ENCODE results near the gene SESN1. TPM values are rescaled to one million over a fixed set of nuclear protein-coding genes. Genes with fewer than 3 reads are reported as not detected.

The SESN1 gene
- total RNA-seq, 1 donor from 2014 or later = 28.9 TPM

GRCh38 chr6:109025639-109026038 is 69.0 kb downstream of the SESN1 start:
- Mint-ChIP-seq H3K27ac (no peak overlapping the region), H3K9me3 (peaks cover 14% of the 10 kb centered on the region), H3K36me3 (peaks cover 12% of the 10 kb centered on the region), H3K27me3 (ENCODE audit: low read depth) (no peaks in the 10 kb centered on the region), H3K4me3 (no peak overlapping the region), H3K4me1 (peaks cover 7% of the 10 kb centered on the region)
- DNase-seq (ENCODE audit: low spot score in 2 of 2, unreplicated experiment in 2 of 2) = no peak
- TF ChIP-seq CTCF (IDR thresholded peaks at IDR 0.05; ENCODE audit: unreplicated experiment) = no peak

GRCh38 chr6:109024784-109025183 is 69.9 kb downstream of the SESN1 start:
- Mint-ChIP-seq H3K4me3 (no peak overlapping the region), H3K27me3 (ENCODE audit: low read depth) (no peaks in the 10 kb centered on the region), H3K4me1 (peaks cover 12% of the 10 kb centered on the region), H3K27ac (no peak overlapping the region), H3K9me3 (peaks cover 14% of the 10 kb centered on the region), H3K36me3 (peaks cover 12% of the 10 kb centered on the region)
- no peak for DNase-seq (ENCODE audit: low spot score in 2 of 2, unreplicated experiment in 2 of 2)
- TF ChIP-seq CTCF (IDR thresholded peaks at IDR 0.05; ENCODE audit: unreplicated experiment) = no peak

- Mint-ChIP-seq H3K27me3 (ENCODE audit: low read depth) (no peaks in the 10 kb centered on the region), H3K4me3 (no peak overlapping the region), H3K9me3 (peaks cover 14% of the 10 kb centered on the region), H3K4me1 (peaks cover 14% of the 10 kb centered on the region), H3K36me3 (peaks cover 12% of the 10 kb centered on the region), H3K27ac (no peak overlapping the region)
- no peak for TF ChIP-seq CTCF (IDR thresholded peaks at IDR 0.05; ENCODE audit: unreplicated experiment)
- no peak for DNase-seq (ENCODE audit: low spot score in 2 of 2, unreplicated experiment in 2 of 2)
Measured at GRCh38 chr6:109024368-109024767, 70.3 kb downstream of the SESN1 start.

- TF ChIP-seq CTCF (IDR thresholded peaks at IDR 0.05; ENCODE audit: unreplicated experiment) = no peak
- no peak for DNase-seq (ENCODE audit: low spot score in 2 of 2, unreplicated experiment in 2 of 2)
- Mint-ChIP-seq H3K27ac (no peak overlapping the region), H3K36me3 (peaks cover 12% of the 10 kb centered on the region), H3K4me3 (no peak overlapping the region), H3K9me3 (peaks cover 14% of the 10 kb centered on the region), H3K4me1 (peaks cover 17% of the 10 kb centered on the region), H3K27me3 (ENCODE audit: low read depth) (no peaks in the 10 kb centered on the region)
Measured at GRCh38 chr6:109023356-109023925, 71.2 kb downstream of the SESN1 start.

GRCh38 chr6:109021870-109022269 is 72.8 kb downstream of the SESN1 start:
- H3K4me3 Mint-ChIP-seq = no peak overlapping the region
- H3K27ac Mint-ChIP-seq = no peak overlapping the region
- TF ChIP-seq CTCF (IDR thresholded peaks at IDR 0.05; ENCODE audit: unreplicated experiment) = no peak
- no peaks in the 10 kb centered on the region for H3K27me3 Mint-ChIP-seq (ENCODE audit: low read depth)
- peaks cover 17% of the 10 kb centered on the region for H3K4me1 Mint-ChIP-seq
- DNase-seq (ENCODE audit: low spot score in 2 of 2, unreplicated experiment in 2 of 2) = no peak
- peaks cover 14% of the 10 kb centered on the region for H3K9me3 Mint-ChIP-seq
- H3K36me3 Mint-ChIP-seq = peaks cover 10% of the 10 kb centered on the region

- H3K27me3 Mint-ChIP-seq (ENCODE audit: low read depth) = no peaks in the 10 kb centered on the region
- no peak for DNase-seq (ENCODE audit: low spot score in 2 of 2, unreplicated experiment in 2 of 2)
- no peak overlapping the region for H3K4me3 Mint-ChIP-seq
- TF ChIP-seq CTCF (IDR thresholded peaks at IDR 0.05; ENCODE audit: unreplicated experiment) = no peak
- H3K4me1 Mint-ChIP-seq = peaks cover 27% of the 10 kb centered on the region
- H3K36me3 Mint-ChIP-seq = peaks cover 2% of the 10 kb centered on the region
- H3K27ac Mint-ChIP-seq = no peak overlapping the region
- peaks cover 2% of the 10 kb centered on the region for H3K9me3 Mint-ChIP-seq
Measured at GRCh38 chr6:109019911-109020310, 74.7 kb downstream of the SESN1 start.
